Loucy (cell line): Measurements from ENCODE around the gene TMEM203.

ENCODE experiments used
- EZH2phosphoT487 ChIP-seq: fragments of 200-600 bp; IDR thresholded peaks from 2 replicates; pipeline ENCODE4 v1.6.1; 2018; ENCODE audit warnings: antibody characterized with exemption, mild to moderate bottlenecking, moderate library complexity, borderline replicate concordance
- TF ChIP-seq, protein P1 (sequence below): fragments of 200-600 bp; sonication (generic); conservative IDR thresholded peaks from 2 replicates; pipeline ENCODE4 v1.5.1; 2014; ENCODE audit warnings: mild to moderate bottlenecking, antibody characterized with exemption, low read length

DNA sequence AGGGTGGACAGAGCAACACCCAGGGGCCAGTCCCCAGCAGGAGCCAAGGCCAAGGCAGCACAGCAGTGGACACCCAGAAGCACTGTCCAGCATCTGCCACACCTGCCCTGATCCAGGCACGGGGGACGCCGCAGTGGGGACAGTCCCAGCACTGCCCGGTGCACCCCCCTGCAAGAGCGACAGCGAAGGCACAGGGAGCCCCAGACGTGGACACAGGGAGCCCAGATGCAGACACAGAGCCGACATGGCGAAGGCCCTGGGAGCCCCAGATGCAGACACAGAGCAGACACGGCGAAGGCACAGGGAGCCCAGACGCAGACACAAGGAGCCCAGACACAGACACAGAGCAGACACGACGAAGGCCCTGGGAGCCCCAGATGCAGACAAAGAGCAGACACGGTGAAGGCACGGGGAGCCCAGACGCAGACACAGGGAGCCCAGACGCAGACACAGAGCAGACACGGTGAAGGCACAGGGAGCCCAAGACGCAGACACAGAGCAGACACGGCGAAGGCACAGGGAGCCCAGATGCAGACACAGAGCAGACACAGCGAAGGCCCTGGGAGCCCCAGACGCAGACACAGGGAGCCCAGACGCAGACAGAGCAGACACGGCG is 21.4 kb downstream of the TMEM203 start:
- TF ChIP-seq, protein P1, sequence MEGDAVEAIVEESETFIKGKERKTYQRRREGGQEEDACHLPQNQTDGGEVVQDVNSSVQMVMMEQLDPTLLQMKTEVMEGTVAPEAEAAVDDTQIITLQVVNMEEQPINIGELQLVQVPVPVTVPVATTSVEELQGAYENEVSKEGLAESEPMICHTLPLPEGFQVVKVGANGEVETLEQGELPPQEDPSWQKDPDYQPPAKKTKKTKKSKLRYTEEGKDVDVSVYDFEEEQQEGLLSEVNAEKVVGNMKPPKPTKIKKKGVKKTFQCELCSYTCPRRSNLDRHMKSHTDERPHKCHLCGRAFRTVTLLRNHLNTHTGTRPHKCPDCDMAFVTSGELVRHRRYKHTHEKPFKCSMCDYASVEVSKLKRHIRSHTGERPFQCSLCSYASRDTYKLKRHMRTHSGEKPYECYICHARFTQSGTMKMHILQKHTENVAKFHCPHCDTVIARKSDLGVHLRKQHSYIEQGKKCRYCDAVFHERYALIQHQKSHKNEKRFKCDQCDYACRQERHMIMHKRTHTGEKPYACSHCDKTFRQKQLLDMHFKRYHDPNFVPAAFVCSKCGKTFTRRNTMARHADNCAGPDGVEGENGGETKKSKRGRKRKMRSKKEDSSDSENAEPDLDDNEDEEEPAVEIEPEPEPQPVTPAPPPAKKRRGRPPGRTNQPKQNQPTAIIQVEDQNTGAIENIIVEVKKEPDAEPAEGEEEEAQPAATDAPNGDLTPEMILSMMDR: no peak
- no peak for TF ChIP-seq EZH2phosphoT487
